H9 (cell line): ENCODE measurements around the gene ETHE1. TPM values are rescaled to one million over a fixed set of nuclear protein-coding genes. Genes with fewer than 3 reads are reported as not detected.

Source experiments
- DNase-seq: peaks from one replicate; pipeline ENCODE4 v3.0.0-alpha.2; 2017
- H2AFZ ChIP-seq: one replicate; pipeline ENCODE4 v1.6.1; 2013; ENCODE audit warnings: mild to moderate bottlenecking, low read length, control low read depth, moderate library complexity
- H2AK5ac ChIP-seq: 2 replicates; pipeline ENCODE4 v1.6.1; 2013; ENCODE audit warnings: low read length, control low read depth, mixed read lengths; ENCODE audit not compliant: insufficient read length
- H2BK120ac ChIP-seq: one replicate; pipeline ENCODE4 v1.6.1; 2013; ENCODE audit warnings: low read depth, mild to moderate bottlenecking, low read length, control low read depth, inconsistent platforms; ENCODE audit not compliant: poor library complexity, severe bottlenecking
- H2BK12ac ChIP-seq: 2 replicates; pipeline ENCODE4 v1.6.1; 2013; ENCODE audit warnings: low read length, control low read depth, mixed read lengths, low read depth; ENCODE audit not compliant: insufficient read length
- H2BK15ac ChIP-seq: 2 replicates; pipeline ENCODE4 v1.6.1; 2013; ENCODE audit warnings: low read depth, low read length, control low read depth
- H2BK20ac ChIP-seq: one replicate; pipeline ENCODE4 v1.6.1; 2013; ENCODE audit warnings: low read depth, mild to moderate bottlenecking, low read length, control low read depth, inconsistent platforms; ENCODE audit not compliant: poor library complexity, severe bottlenecking
- H2BK5ac ChIP-seq: 2 replicates; pipeline ENCODE4 v1.6.1; 2013; ENCODE audit warnings: low read length, control low read depth, mixed read lengths; ENCODE audit not compliant: insufficient read length
- H3K14ac ChIP-seq: 2 replicates; pipeline ENCODE4 v1.6.1; 2013; ENCODE audit warnings: low read length, control low read depth; ENCODE audit not compliant: insufficient read depth
- H3K18ac ChIP-seq: 2 replicates; pipeline ENCODE4 v1.6.1; 2013; ENCODE audit warnings: low read depth, mild to moderate bottlenecking, mixed read lengths, low read length, control low read depth; ENCODE audit not compliant: insufficient read length
- H3K23ac ChIP-seq: 2 replicates; pipeline ENCODE4 v1.6.1; 2013; ENCODE audit warnings: low read length, control low read depth, mixed read lengths, low read depth; ENCODE audit not compliant: insufficient read length
- H3K23me2 ChIP-seq: 2 replicates; pipeline ENCODE4 v1.6.1; 2013; ENCODE audit warnings: low read depth, mild to moderate bottlenecking, mixed read lengths, low read length, control low read depth; ENCODE audit not compliant: insufficient read length, poor library complexity, severe bottlenecking
- H3K27ac ChIP-seq: 2 replicates; pipeline ENCODE4 v1.5.1; 2013; ENCODE audit warnings: low read length, control low read depth, mixed read lengths, low read depth; ENCODE audit not compliant: insufficient read length
- H3K27me3 ChIP-seq: 2 replicates; pipeline ENCODE4 v1.6.1; 2013; ENCODE audit warnings: low read length, control low read depth, inconsistent platforms; ENCODE audit not compliant: insufficient read depth
- H3K4ac ChIP-seq: 2 replicates; pipeline ENCODE4 v1.6.1; 2013; ENCODE audit warnings: low read depth, mild to moderate bottlenecking, control low read depth, inconsistent platforms, low read length, moderate library complexity
- H3K4me1 ChIP-seq: 2 replicates; pipeline ENCODE4 v1.6.1; 2013; ENCODE audit warnings: low read length, control low read depth, inconsistent platforms; ENCODE audit not compliant: insufficient read depth
- H3K4me2 ChIP-seq: 2 replicates; pipeline ENCODE4 v1.6.1; 2013; ENCODE audit warnings: low read length, control low read depth, mixed read lengths; ENCODE audit not compliant: insufficient read length, insufficient read depth
- H3K56ac ChIP-seq: 2 replicates; pipeline ENCODE4 v1.6.1; 2013; ENCODE audit warnings: low read depth, mild to moderate bottlenecking, mixed read lengths, low read length, control low read depth; ENCODE audit not compliant: insufficient read length
- H3K79me1 ChIP-seq: 2 replicates; pipeline ENCODE4 v1.6.1; 2013; ENCODE audit warnings: low read depth, mild to moderate bottlenecking, moderate library complexity, low read length, control low read depth, inconsistent platforms; ENCODE audit not compliant: insufficient read depth, poor library complexity, severe bottlenecking
- H3K79me2 ChIP-seq: 2 replicates; pipeline ENCODE4 v1.6.1; 2013; ENCODE audit warnings: low read length, control low read depth, inconsistent platforms; ENCODE audit not compliant: insufficient read depth
- H3K9ac ChIP-seq: 2 replicates; pipeline ENCODE4 v1.6.1; 2013; ENCODE audit warnings: low read length, control low read depth, mixed read lengths; ENCODE audit not compliant: insufficient read length; ENCODE audit errors: extremely low read depth
- H3K9me3 ChIP-seq: one replicate; pipeline ENCODE4 v1.6.1; 2013; ENCODE audit warnings: low read depth, low read length, inconsistent platforms; ENCODE audit not compliant: control insufficient read depth
- H3T11ph ChIP-seq: one replicate; pipeline ENCODE4 v1.6.1; 2013; ENCODE audit warnings: mild to moderate bottlenecking, low read length, control low read depth, inconsistent platforms
- H4K20me1 ChIP-seq: one replicate; pipeline ENCODE4 v1.6.1; 2013; ENCODE audit not compliant: control insufficient read depth, insufficient read length, insufficient read depth
- H4K5ac ChIP-seq: 2 replicates; pipeline ENCODE4 v1.6.1; 2013; ENCODE audit warnings: low read depth, mild to moderate bottlenecking, mixed read lengths, low read length, control low read depth; ENCODE audit not compliant: insufficient read length
- H4K8ac ChIP-seq: replicated peaks from 2 replicates; pipeline ENCODE4 v1.6.1; 2013; ENCODE audit warnings: low read length, control low read depth, mixed read lengths, low read depth; ENCODE audit not compliant: insufficient read length
- H4K91ac ChIP-seq: 2 replicates; pipeline ENCODE4 v1.6.1; 2013; ENCODE audit warnings: low read depth, mild to moderate bottlenecking, moderate library complexity, mixed read lengths, low read length, control low read depth; ENCODE audit not compliant: insufficient read length
- H3K27ac Mint-ChIP-seq, 3 experiments: 2 replicates in 2 of 3; 3 replicates in 1 of 3; pipeline ENCODE4 v1.8.0; 2020 to 2021; ENCODE audit warnings: mixed read lengths in 3 of 3, mild to moderate bottlenecking in 1 of 3, moderate library complexity in 1 of 3
- H3K27me3 Mint-ChIP-seq: 2 replicates; pipeline ENCODE4 v1.8.0; 2021; ENCODE audit warnings: low read depth, mild to moderate bottlenecking, moderate library complexity, mixed read lengths
- H3K36me3 Mint-ChIP-seq, 3 experiments: 2 replicates in 2 of 3; 3 replicates in 1 of 3; pipeline ENCODE4 v1.8.0; 2020 to 2021; ENCODE audit warnings: low read depth in 3 of 3, mixed read lengths in 3 of 3; ENCODE audit not compliant: insufficient read depth in 1 of 3
- H3K4me1 Mint-ChIP-seq, 2 experiments: 2 replicates each; pipeline ENCODE4 v1.8.0; 2020; ENCODE audit warnings: mixed read lengths in 2 of 2
- H3K4me3 Mint-ChIP-seq, 2 experiments: 2 replicates in 1 of 2; 3 replicates in 1 of 2; pipeline ENCODE4 v1.8.0; 2020 to 2021; ENCODE audit warnings: mild to moderate bottlenecking in 2 of 2, mixed read lengths in 2 of 2, moderate library complexity in 1 of 2
- H3K9me3 Mint-ChIP-seq, 2 experiments: 2 replicates in 1 of 2; 3 replicates in 1 of 2; pipeline ENCODE4 v1.8.0; 2020; ENCODE audit warnings: mild to moderate bottlenecking in 2 of 2, mixed read lengths in 2 of 2, moderate library complexity in 1 of 2
- WGBS: extraction: QIAGEN DNeasy Blood & Tissue Kit; methylation state at CpG from one replicate; pipeline ENCODE4 v1.1.7; 2013; ENCODE audit warnings: missing lambda C conversion rate, low lambda C conversion rate, mixed read lengths; ENCODE audit not compliant: insufficient read length; ENCODE audit errors: extremely low coverage; 5-methylcytosine and 5-hydroxymethylcytosine counted together
- total RNA-seq: library from RNA; stranded (reverse); gene quantifications from 2 replicates; pipeline ENCODE4 v1.2.1, GENCODE V29; 2021
- TF ChIP-seq, protein P1 (sequence below): fragments of 200-600 bp; sonication (generic); conservative IDR thresholded peaks from 3 replicates; pipeline ENCODE4 v1.8.0; 2021; ENCODE audit warnings: antibody characterized with exemption, mild to moderate bottlenecking

ETHE1 gene
- total RNA-seq, 1 experiment from 2014 or later: 18.8 TPM

DNA sequence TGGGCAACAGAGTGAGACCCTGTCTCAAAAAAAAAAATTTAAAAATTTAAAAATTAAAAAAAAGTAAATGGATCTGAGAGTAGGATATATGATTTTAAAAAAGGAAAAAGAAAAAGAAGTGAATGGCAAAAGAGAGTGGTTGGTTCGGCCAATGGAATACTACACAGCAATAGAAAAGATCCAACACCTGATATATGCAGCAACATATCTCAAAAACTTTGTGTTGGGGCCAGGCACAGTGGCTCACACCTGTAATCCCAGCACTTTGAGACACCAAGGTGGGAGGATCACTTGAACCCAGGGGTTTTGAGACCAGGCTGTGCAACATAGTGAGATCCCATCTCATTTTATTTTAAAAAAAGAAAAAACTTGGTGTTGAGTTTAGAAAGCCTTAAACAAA lies 60.2 kb downstream of the ETHE1 start:
- no peaks in the 10 kb centered on the region for H3K36me3 Mint-ChIP-seq
- Histone ChIP-seq H2BK5ac (no peak overlapping the region), H3K4ac (no peak overlapping the region), H3K79me1 (no peaks in the 10 kb centered on the region), H3K4me2 (no peak overlapping the region), H2BK120ac (no peak overlapping the region), H4K8ac (no peak overlapping the region), H4K5ac (no peak overlapping the region), H3K18ac (no peak overlapping the region), H4K20me1 (no peaks in the 10 kb centered on the region), H3K27ac (no peak overlapping the region), H2BK20ac (no peak overlapping the region), H3K23me2 (peaks cover 11% of the 10 kb centered on the region), H2BK12ac (no peak overlapping the region), H3K4me1 (no peaks in the 10 kb centered on the region), H4K91ac (no peak overlapping the region), H3K27me3 (no peaks in the 10 kb centered on the region; the same call in 1 of the 2 replicates), H2AK5ac (no peak overlapping the region), H2BK15ac (no peak overlapping the region), H3K23ac (no peak overlapping the region), H2AFZ (no peak overlapping the region), H3T11ph (no peak overlapping the region), H3K79me2 (no peaks in the 10 kb centered on the region), H3K14ac (no peak overlapping the region), H3K9ac (no peak overlapping the region), H3K56ac (no peak overlapping the region), H3K9me3 (no peaks in the 10 kb centered on the region)
- no peak for DNase-seq
- peaks cover 36% of the 10 kb centered on the region for H3K27me3 Mint-ChIP-seq
- TF ChIP-seq, protein P1, sequence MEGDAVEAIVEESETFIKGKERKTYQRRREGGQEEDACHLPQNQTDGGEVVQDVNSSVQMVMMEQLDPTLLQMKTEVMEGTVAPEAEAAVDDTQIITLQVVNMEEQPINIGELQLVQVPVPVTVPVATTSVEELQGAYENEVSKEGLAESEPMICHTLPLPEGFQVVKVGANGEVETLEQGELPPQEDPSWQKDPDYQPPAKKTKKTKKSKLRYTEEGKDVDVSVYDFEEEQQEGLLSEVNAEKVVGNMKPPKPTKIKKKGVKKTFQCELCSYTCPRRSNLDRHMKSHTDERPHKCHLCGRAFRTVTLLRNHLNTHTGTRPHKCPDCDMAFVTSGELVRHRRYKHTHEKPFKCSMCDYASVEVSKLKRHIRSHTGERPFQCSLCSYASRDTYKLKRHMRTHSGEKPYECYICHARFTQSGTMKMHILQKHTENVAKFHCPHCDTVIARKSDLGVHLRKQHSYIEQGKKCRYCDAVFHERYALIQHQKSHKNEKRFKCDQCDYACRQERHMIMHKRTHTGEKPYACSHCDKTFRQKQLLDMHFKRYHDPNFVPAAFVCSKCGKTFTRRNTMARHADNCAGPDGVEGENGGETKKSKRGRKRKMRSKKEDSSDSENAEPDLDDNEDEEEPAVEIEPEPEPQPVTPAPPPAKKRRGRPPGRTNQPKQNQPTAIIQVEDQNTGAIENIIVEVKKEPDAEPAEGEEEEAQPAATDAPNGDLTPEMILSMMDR: no peak
- WGBS: no CpG with 5 or more reads among the region's 1 CpG
- H3K4me1 Mint-ChIP-seq: peaks cover 14 to 15% of the 10 kb centered on the region in 2 experiments
- H3K9me3 Mint-ChIP-seq: no peaks in the 10 kb centered on the region
- H3K4me3 Mint-ChIP-seq: no peak overlapping the region
- no peak overlapping the region for H3K27ac Mint-ChIP-seq
